Progenitor cell of endocrine pancreas (in vitro differentiated cells): Measurements from ENCODE around the gene RBFOX1. TPM values are rescaled to one million over a fixed set of nuclear protein-coding genes. Genes with fewer than 3 reads are reported as not detected.

Source experiments
- DNase-seq: peaks from one replicate; pipeline ENCODE4 v3.0.0; 2021; ENCODE audit warnings: low spot score; ENCODE audit not compliant: unreplicated experiment
- H3K27ac Mint-ChIP-seq: 2 replicates; pipeline ENCODE4 v1.8.0; 2021; ENCODE audit warnings: mild to moderate bottlenecking, moderate library complexity, mixed read lengths
- H3K27me3 Mint-ChIP-seq: 2 replicates; pipeline ENCODE4 v1.8.0; 2021; ENCODE audit warnings: mixed read lengths
- H3K36me3 Mint-ChIP-seq: 2 replicates; pipeline ENCODE4 v1.8.0; 2022; ENCODE audit warnings: mixed read lengths; ENCODE audit not compliant: insufficient read depth
- H3K4me1 Mint-ChIP-seq: 2 replicates; pipeline ENCODE4 v1.8.0; 2021; ENCODE audit warnings: low read depth, mixed read lengths
- H3K4me3 Mint-ChIP-seq: 2 replicates; pipeline ENCODE4 v1.8.0; 2021; ENCODE audit warnings: low read depth, mild to moderate bottlenecking, moderate library complexity, mixed read lengths
- H3K9me3 Mint-ChIP-seq: 2 replicates; pipeline ENCODE4 v1.8.0; 2021; ENCODE audit warnings: low read depth, mixed read lengths
- CTCF ChIP-seq: fragments of 200-600 bp; sonication (generic); IDR thresholded peaks from one replicate; pipeline ENCODE4 v1.5.0; 2021; ENCODE audit warnings: antibody characterized with exemption, mild to moderate bottlenecking; ENCODE audit not compliant: unreplicated experiment
- total RNA-seq: library from RNA; stranded (reverse); gene quantifications from 2 replicates; pipeline ENCODE4 v1.2.1, GENCODE V29; 2021

RBFOX1 gene
- total RNA-seq, 1 donor from 2014 or later: 0.29 TPM

- Mint-ChIP-seq H3K27ac (no peak overlapping the region), H3K9me3 (no peaks in the 10 kb centered on the region), H3K4me3 (no peak overlapping the region), H3K27me3 (peaks cover 31% of the 10 kb centered on the region), H3K36me3 (no peaks in the 10 kb centered on the region), H3K4me1 (peaks cover 2% of the 10 kb centered on the region)
- no peak for DNase-seq
- no peak for TF ChIP-seq CTCF
Observed at GRCh38 chr16:7644811-7645210, 312.2 kb downstream of the RBFOX1 start.

GRCh38 chr16:7646821-7647500, 314.3 kb downstream of the RBFOX1 start:
- H3K27me3 Mint-ChIP-seq: peaks cover 27% of the 10 kb centered on the region
- peaks cover 2% of the 10 kb centered on the region for H3K4me1 Mint-ChIP-seq

GRCh38 chr16:7650431-7650830, 317.8 kb downstream of the RBFOX1 start:
- no peak overlapping the region for H3K4me3 Mint-ChIP-seq
- H3K4me1 Mint-ChIP-seq: no peaks in the 10 kb centered on the region
- peaks cover 7% of the 10 kb centered on the region for H3K27me3 Mint-ChIP-seq
- no peak overlapping the region for H3K27ac Mint-ChIP-seq
- no peaks in the 10 kb centered on the region for H3K9me3 Mint-ChIP-seq
- DNase-seq: no peak
- no peaks in the 10 kb centered on the region for H3K36me3 Mint-ChIP-seq
- TF ChIP-seq CTCF: no peak

More at GRCh38 chr16:7646821-7647500, 314.3 kb downstream of the RBFOX1 start:
- H3K27ac Mint-ChIP-seq: no peak overlapping the region
- DNase-seq: no peak
- no peaks in the 10 kb centered on the region for H3K36me3 Mint-ChIP-seq
- no peaks in the 10 kb centered on the region for H3K9me3 Mint-ChIP-seq
- no peak overlapping the region for H3K4me3 Mint-ChIP-seq
- TF ChIP-seq CTCF: no peak

- no peak overlapping the region for H3K27ac Mint-ChIP-seq
- no peak overlapping the region for H3K4me3 Mint-ChIP-seq
- H3K9me3 Mint-ChIP-seq: no peaks in the 10 kb centered on the region
- H3K4me1 Mint-ChIP-seq: peaks cover 3% of the 10 kb centered on the region
- peaks cover 3% of the 10 kb centered on the region for H3K27me3 Mint-ChIP-seq
- no peaks in the 10 kb centered on the region for H3K36me3 Mint-ChIP-seq
- no peak for TF ChIP-seq CTCF
- no peak for DNase-seq
Observed at GRCh38 chr16:7651803-7652570, 319.3 kb downstream of the RBFOX1 start.

GRCh38 chr16:7653746-7654461, 321.3 kb downstream of the RBFOX1 start:
- Mint-ChIP-seq H3K9me3 (no peaks in the 10 kb centered on the region), H3K27me3 (no peaks in the 10 kb centered on the region), H3K4me1 (peaks cover 3% of the 10 kb centered on the region), H3K27ac (no peak overlapping the region), H3K4me3 (no peak overlapping the region), H3K36me3 (no peaks in the 10 kb centered on the region)
- TF ChIP-seq CTCF: no peak
- DNase-seq: no peak
